ENCODE measurements around the gene DEFB132. TPM values are rescaled to one million over a fixed set of nuclear protein-coding genes. Genes with fewer than 3 reads are reported as not detected.

Gene DEFB132
- total and polyA plus RNA-seq, 2 experiments from 2014 or later, result not detected

DNA sequence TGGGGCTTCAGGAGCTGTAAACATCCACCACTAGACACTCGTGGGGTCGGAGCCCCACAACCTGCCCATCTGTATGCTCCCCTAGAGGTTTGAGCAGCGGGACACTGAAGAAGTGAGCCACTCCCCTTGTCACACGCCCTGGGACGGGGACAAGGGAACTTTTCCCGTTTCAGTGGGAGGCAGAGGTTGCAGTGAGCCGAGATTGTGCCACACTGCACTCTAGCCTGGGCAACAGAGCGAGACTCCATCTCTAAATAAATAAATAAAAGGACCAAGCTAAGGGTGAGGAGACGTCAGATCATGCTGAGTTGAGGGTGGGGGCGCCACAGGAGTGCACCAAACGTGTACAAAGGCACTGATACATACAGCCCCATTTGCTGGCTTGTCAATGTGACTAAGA, 48.2 kb downstream of the DEFB132 start:
- H3K4me1 Mint-ChIP-seq, result peaks cover 46% of the 10 kb centered on the region

More for the DNA sequence above, 48.2 kb downstream of the DEFB132 start:
- Mint-ChIP-seq H3K4me3 (no peak overlapping the region), H3K27ac (no peak overlapping the region), H3K36me3 (ENCODE audit: low read depth) (peaks cover 18% of the 10 kb centered on the region; the same call in 2 of the 3 replicates), H3K9me3 (no peaks in the 10 kb centered on the region; the same call in 2 of the 3 replicates), H3K27me3 (ENCODE audit: insufficient read depth, low read depth, poor library complexity) (peaks cover 15% of the 10 kb centered on the region)
- no peak for ATAC-seq
- H4K20me1 ChIP-seq (replicated peaks; ENCODE audit: insufficient read depth), result no peaks in the 10 kb centered on the region
- no peaks in the 10 kb centered on the region for H3K36me3 ChIP-seq (ENCODE audit: insufficient read depth)
- H2AFZ ChIP-seq, result no peak overlapping the region
- no peak overlapping the region for H3K4me2 ChIP-seq
- 0 out of 2 replicates have a peak, but pooled peaks cover 3% of the 10 kb centered on the region for H3K9me2 ChIP-seq (ENCODE audit: insufficient read depth)
- TF ChIP-seq, protein P1, sequence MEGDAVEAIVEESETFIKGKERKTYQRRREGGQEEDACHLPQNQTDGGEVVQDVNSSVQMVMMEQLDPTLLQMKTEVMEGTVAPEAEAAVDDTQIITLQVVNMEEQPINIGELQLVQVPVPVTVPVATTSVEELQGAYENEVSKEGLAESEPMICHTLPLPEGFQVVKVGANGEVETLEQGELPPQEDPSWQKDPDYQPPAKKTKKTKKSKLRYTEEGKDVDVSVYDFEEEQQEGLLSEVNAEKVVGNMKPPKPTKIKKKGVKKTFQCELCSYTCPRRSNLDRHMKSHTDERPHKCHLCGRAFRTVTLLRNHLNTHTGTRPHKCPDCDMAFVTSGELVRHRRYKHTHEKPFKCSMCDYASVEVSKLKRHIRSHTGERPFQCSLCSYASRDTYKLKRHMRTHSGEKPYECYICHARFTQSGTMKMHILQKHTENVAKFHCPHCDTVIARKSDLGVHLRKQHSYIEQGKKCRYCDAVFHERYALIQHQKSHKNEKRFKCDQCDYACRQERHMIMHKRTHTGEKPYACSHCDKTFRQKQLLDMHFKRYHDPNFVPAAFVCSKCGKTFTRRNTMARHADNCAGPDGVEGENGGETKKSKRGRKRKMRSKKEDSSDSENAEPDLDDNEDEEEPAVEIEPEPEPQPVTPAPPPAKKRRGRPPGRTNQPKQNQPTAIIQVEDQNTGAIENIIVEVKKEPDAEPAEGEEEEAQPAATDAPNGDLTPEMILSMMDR (conservative IDR thresholded peaks at IDR 0.05; ENCODE audit: low read depth in 2 of 2), result no peak
- TF ChIP-seq, protein P2, sequence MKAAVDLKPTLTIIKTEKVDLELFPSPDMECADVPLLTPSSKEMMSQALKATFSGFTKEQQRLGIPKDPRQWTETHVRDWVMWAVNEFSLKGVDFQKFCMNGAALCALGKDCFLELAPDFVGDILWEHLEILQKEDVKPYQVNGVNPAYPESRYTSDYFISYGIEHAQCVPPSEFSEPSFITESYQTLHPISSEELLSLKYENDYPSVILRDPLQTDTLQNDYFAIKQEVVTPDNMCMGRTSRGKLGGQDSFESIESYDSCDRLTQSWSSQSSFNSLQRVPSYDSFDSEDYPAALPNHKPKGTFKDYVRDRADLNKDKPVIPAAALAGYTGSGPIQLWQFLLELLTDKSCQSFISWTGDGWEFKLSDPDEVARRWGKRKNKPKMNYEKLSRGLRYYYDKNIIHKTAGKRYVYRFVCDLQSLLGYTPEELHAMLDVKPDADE (IDR thresholded peaks at IDR 0.05), result no peak
- TF ChIP-seq, protein P3, sequence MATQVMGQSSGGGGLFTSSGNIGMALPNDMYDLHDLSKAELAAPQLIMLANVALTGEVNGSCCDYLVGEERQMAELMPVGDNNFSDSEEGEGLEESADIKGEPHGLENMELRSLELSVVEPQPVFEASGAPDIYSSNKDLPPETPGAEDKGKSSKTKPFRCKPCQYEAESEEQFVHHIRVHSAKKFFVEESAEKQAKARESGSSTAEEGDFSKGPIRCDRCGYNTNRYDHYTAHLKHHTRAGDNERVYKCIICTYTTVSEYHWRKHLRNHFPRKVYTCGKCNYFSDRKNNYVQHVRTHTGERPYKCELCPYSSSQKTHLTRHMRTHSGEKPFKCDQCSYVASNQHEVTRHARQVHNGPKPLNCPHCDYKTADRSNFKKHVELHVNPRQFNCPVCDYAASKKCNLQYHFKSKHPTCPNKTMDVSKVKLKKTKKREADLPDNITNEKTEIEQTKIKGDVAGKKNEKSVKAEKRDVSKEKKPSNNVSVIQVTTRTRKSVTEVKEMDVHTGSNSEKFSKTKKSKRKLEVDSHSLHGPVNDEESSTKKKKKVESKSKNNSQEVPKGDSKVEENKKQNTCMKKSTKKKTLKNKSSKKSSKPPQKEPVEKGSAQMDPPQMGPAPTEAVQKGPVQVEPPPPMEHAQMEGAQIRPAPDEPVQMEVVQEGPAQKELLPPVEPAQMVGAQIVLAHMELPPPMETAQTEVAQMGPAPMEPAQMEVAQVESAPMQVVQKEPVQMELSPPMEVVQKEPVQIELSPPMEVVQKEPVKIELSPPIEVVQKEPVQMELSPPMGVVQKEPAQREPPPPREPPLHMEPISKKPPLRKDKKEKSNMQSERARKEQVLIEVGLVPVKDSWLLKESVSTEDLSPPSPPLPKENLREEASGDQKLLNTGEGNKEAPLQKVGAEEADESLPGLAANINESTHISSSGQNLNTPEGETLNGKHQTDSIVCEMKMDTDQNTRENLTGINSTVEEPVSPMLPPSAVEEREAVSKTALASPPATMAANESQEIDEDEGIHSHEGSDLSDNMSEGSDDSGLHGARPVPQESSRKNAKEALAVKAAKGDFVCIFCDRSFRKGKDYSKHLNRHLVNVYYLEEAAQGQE (IDR thresholded peaks at IDR 0.05; ENCODE audit: unreplicated experiment), result no peak
- no peak for TF ChIP-seq EZH2 (IDR thresholded peaks at IDR 0.05; ENCODE audit: low read depth, unreplicated experiment)
- TF ChIP-seq ZNF114 (CRISPR knock-in tag; IDR thresholded peaks at IDR 0.05), result no peak
- TF ChIP-seq CREB1 (CRISPR knock-in tag; IDR thresholded peaks at IDR 0.05; ENCODE audit: low read depth), result no peak
- no peak for TF ChIP-seq ZNF331 (CRISPR knock-in tag; IDR thresholded peaks at IDR 0.05; ENCODE audit: low read depth)
- TF ChIP-seq, protein P4, sequence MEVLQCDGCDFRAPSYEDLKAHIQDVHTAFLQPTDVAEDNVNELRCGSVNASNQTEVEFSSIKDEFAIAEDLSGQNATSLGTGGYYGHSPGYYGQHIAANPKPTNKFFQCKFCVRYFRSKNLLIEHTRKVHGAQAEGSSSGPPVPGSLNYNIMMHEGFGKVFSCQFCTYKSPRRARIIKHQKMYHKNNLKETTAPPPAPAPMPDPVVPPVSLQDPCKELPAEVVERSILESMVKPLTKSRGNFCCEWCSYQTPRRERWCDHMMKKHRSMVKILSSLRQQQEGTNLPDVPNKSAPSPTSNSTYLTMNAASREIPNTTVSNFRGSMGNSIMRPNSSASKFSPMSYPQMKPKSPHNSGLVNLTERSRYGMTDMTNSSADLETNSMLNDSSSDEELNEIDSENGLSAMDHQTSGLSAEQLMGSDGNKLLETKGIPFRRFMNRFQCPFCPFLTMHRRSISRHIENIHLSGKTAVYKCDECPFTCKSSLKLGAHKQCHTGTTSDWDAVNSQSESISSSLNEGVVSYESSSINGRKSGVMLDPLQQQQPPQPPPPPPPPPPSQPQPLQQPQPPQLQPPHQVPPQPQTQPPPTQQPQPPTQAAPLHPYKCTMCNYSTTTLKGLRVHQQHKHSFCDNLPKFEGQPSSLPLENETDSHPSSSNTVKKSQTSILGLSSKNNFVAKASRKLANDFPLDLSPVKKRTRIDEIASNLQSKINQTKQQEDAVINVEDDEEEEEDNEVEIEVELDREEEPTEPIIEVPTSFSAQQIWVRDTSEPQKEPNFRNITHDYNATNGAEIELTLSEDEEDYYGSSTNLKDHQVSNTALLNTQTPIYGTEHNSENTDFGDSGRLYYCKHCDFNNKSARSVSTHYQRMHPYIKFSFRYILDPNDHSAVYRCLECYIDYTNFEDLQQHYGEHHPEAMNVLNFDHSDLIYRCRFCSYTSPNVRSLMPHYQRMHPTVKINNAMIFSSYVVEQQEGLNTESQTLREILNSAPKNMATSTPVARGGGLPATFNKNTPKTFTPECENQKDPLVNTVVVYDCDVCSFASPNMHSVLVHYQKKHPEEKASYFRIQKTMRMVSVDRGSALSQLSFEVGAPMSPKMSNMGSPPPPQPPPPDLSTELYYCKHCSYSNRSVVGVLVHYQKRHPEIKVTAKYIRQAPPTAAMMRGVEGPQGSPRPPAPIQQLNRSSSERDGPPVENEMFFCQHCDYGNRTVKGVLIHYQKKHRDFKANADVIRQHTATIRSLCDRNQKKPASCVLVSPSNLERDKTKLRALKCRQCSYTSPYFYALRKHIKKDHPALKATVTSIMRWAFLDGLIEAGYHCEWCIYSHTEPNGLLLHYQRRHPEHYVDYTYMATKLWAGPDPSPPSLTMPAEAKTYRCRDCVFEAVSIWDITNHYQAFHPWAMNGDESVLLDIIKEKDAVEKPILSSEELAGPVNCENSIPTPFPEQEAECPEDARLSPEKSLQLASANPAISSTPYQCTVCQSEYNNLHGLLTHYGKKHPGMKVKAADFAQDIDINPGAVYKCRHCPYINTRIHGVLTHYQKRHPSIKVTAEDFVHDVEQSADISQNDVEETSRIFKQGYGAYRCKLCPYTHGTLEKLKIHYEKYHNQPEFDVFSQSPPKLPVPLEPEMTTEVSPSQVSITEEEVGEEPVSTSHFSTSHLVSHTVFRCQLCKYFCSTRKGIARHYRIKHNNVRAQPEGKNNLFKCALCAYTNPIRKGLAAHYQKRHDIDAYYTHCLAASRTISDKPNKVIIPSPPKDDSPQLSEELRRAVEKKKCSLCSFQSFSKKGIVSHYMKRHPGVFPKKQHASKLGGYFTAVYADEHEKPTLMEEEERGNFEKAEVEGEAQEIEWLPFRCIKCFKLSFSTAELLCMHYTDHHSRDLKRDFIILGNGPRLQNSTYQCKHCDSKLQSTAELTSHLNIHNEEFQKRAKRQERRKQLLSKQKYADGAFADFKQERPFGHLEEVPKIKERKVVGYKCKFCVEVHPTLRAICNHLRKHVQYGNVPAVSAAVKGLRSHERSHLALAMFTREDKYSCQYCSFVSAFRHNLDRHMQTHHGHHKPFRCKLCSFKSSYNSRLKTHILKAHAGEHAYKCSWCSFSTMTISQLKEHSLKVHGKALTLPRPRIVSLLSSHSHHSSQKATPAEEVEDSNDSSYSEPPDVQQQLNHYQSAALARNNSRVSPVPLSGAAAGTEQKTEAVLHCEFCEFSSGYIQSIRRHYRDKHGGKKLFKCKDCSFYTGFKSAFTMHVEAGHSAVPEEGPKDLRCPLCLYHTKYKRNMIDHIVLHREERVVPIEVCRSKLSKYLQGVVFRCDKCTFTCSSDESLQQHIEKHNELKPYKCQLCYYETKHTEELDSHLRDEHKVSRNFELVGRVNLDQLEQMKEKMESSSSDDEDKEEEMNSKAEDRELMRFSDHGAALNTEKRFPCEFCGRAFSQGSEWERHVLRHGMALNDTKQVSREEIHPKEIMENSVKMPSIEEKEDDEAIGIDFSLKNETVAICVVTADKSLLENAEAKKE (CRISPR knock-in tag; IDR thresholded peaks at IDR 0.05), result no peak
- no peak for TF ChIP-seq JUNB (IDR thresholded peaks at IDR 0.05; ENCODE audit: unreplicated experiment)
- no peak for TF ChIP-seq EZH2phosphoT487 (IDR thresholded peaks at IDR 0.05; ENCODE audit: unreplicated experiment)
- no peak for TF ChIP-seq STAT1 (IDR thresholded peaks at IDR 0.05; ENCODE audit: unreplicated experiment)
- TF ChIP-seq NANOG (IDR thresholded peaks at IDR 0.05; ENCODE audit: borderline replicate concordance), result no peak
- no peak for TF ChIP-seq POLR2AphosphoS5 (IDR thresholded peaks at IDR 0.05; ENCODE audit: low read depth)
- H3K27me3 ChIP-seq (ENCODE audit: insufficient read depth), result no peaks in the 10 kb centered on the region
- peaks cover 5% of the 10 kb centered on the region for H3K79me2 ChIP-seq (replicated peaks; ENCODE audit: insufficient read depth)
- DNase-seq (ENCODE audit: low spot score), result no peak
- H3K27ac ChIP-seq (ENCODE audit: low read depth), result no peak overlapping the region
- no peak overlapping the region for H3K4me3 ChIP-seq
- peaks cover 20% of the 10 kb centered on the region for H3F3A ChIP-seq (replicated peaks; ENCODE audit: low read depth)
- peaks cover 35% of the 10 kb centered on the region for H3K4me1 ChIP-seq (ENCODE audit: insufficient read depth)

Measured in GM23338 (cell line).